ENCODE data around the gene RYR3.

DNA sequence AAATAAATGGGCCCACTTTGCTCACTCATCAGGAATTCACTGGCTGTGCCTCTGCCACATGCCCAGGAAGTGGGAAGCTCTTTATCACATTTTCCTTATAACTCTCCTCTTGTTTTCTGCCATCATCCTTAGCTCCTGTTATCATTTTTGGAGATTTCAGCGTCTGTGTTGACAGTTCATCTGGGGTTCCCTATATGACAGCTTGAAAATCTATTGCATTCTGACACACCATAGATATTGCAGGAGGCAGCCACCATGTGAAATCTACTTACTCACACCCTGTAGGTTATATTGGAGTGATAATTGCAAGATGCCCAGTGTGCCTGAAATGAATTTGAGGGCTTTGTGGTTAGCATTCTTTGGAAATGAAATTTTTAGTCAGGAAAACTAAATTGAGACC lies 132.9 kb downstream of the RYR3 start:
- TF ChIP-seq, protein P1, sequence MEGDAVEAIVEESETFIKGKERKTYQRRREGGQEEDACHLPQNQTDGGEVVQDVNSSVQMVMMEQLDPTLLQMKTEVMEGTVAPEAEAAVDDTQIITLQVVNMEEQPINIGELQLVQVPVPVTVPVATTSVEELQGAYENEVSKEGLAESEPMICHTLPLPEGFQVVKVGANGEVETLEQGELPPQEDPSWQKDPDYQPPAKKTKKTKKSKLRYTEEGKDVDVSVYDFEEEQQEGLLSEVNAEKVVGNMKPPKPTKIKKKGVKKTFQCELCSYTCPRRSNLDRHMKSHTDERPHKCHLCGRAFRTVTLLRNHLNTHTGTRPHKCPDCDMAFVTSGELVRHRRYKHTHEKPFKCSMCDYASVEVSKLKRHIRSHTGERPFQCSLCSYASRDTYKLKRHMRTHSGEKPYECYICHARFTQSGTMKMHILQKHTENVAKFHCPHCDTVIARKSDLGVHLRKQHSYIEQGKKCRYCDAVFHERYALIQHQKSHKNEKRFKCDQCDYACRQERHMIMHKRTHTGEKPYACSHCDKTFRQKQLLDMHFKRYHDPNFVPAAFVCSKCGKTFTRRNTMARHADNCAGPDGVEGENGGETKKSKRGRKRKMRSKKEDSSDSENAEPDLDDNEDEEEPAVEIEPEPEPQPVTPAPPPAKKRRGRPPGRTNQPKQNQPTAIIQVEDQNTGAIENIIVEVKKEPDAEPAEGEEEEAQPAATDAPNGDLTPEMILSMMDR (IDR thresholded peaks at IDR 0.05): no peak
- no peak for TF ChIP-seq POLR2A (IDR thresholded peaks at IDR 0.05)
